ENCODE data around the gene CNTNAP2.

The CNTNAP2 gene

GRCh38 chr7:147833557-147833956 lies 1717.0 kb downstream of the CNTNAP2 start:
- Histone ChIP-seq H3K9me3 (replicated peaks in 1 of 11) (peaks cover 8 to 26% (median 13%) of the 10 kb centered on the region in 11 experiments; a peak in 20 of 22 replicates), H3K4me3 (no peak overlapping the region), H3K4me2 (no peak overlapping the region), H3K27ac (no peak overlapping the region), H3K36me3 (no peaks in the 10 kb centered on the region), H3K27me3 (no peaks in the 10 kb centered on the region), H4K20me1 (no peaks in the 10 kb centered on the region), H3K4me1 (no peaks in the 10 kb centered on the region), H3K9ac (no peak overlapping the region)
- TF ChIP-seq Cebpa-rat (IDR thresholded peaks at IDR 0.05) = no peak

- Histone ChIP-seq H3K27me3 (no peaks in the 10 kb centered on the region), H3K9me3 (replicated peaks in 1 of 11) (peaks cover 8 to 26% (median 13%) of the 10 kb centered on the region in 11 experiments; a peak in 20 of 22 replicates)
Measured at GRCh38 chr7:147833970-147834369, 1717.4 kb downstream of the CNTNAP2 start.

GRCh38 chr7:147852833-147853232 lies 1736.2 kb downstream of the CNTNAP2 start:
- TF ChIP-seq Cebpa-rat (IDR thresholded peaks at IDR 0.05) = no peak
- H4K20me1 ChIP-seq = no peaks in the 10 kb centered on the region
- H3K9ac ChIP-seq = no peak overlapping the region
- no peaks in the 10 kb centered on the region for H3K4me1 ChIP-seq
- no peaks in the 10 kb centered on the region for H3K27me3 ChIP-seq
- no peaks in the 10 kb centered on the region for H3K36me3 ChIP-seq
- H3K9me3 ChIP-seq (replicated peaks in 1 of 11) = peaks cover 0 to 6% (median 0%) of the 10 kb centered on the region in 11 experiments; a peak in 3 of 22 replicates
- H3K4me3 ChIP-seq = no peak overlapping the region
- H3K4me2 ChIP-seq = no peak overlapping the region
- H3K27ac ChIP-seq = no peak overlapping the region

More at GRCh38 chr7:147833970-147834369, 1717.4 kb downstream of the CNTNAP2 start:
- no peak for TF ChIP-seq Cebpa-rat (IDR thresholded peaks at IDR 0.05)
- Histone ChIP-seq H3K9ac (no peak overlapping the region), H4K20me1 (no peaks in the 10 kb centered on the region), H3K4me2 (no peak overlapping the region), H3K4me1 (no peaks in the 10 kb centered on the region), H3K36me3 (no peaks in the 10 kb centered on the region), H3K27ac (no peak overlapping the region), H3K4me3 (no peak overlapping the region)

GRCh38 chr7:147857152-147858140 lies 1740.8 kb downstream of the CNTNAP2 start:
- TF ChIP-seq Cebpa-rat (IDR thresholded peaks at IDR 0.05) = no peak
- Histone ChIP-seq H3K9me3 (replicated peaks in 1 of 11) (no peaks in the 10 kb centered on the region), H4K20me1 (no peaks in the 10 kb centered on the region), H3K4me2 (no peak overlapping the region), H3K36me3 (no peaks in the 10 kb centered on the region), H3K27me3 (no peaks in the 10 kb centered on the region), H3K27ac (no peak overlapping the region), H3K4me3 (no peak overlapping the region), H3K4me1 (no peaks in the 10 kb centered on the region), H3K9ac (no peak overlapping the region)

GRCh38 chr7:147858421-147858820 lies 1741.8 kb downstream of the CNTNAP2 start:
- Histone ChIP-seq H3K9me3 (replicated peaks in 1 of 11) (peaks cover 0 to 6% (median 0%) of the 10 kb centered on the region in 11 experiments; a peak in 2 of 22 replicates), H3K36me3 (no peaks in the 10 kb centered on the region), H3K27ac (no peak overlapping the region), H4K20me1 (no peaks in the 10 kb centered on the region), H3K4me2 (no peak overlapping the region), H3K9ac (no peak overlapping the region), H3K4me1 (no peaks in the 10 kb centered on the region), H3K27me3 (no peaks in the 10 kb centered on the region), H3K4me3 (no peak overlapping the region)
- TF ChIP-seq Cebpa-rat (IDR thresholded peaks at IDR 0.05) = no peak

GRCh38 chr7:147859033-147859432 lies 1742.4 kb downstream of the CNTNAP2 start:
- Histone ChIP-seq H3K9me3 (replicated peaks in 1 of 11) (peaks cover 0 to 6% (median under 1%) of the 10 kb centered on the region in 11 experiments; a peak in 3 of 22 replicates), H3K27me3 (no peaks in the 10 kb centered on the region), H3K36me3 (no peaks in the 10 kb centered on the region), H3K4me3 (no peak overlapping the region), H3K4me2 (no peak overlapping the region), H3K27ac (no peak overlapping the region), H3K4me1 (no peaks in the 10 kb centered on the region), H3K9ac (no peak overlapping the region), H4K20me1 (no peaks in the 10 kb centered on the region)
- TF ChIP-seq Cebpa-rat (IDR thresholded peaks at IDR 0.05) = no peak

GRCh38 chr7:147859486-147859885 lies 1742.9 kb downstream of the CNTNAP2 start:
- Histone ChIP-seq H3K27me3 (no peaks in the 10 kb centered on the region), H3K4me2 (no peak overlapping the region), H4K20me1 (no peaks in the 10 kb centered on the region), H3K4me3 (no peak overlapping the region), H3K9me3 (replicated peaks in 1 of 11) (peaks cover 0 to 6% (median 2%) of the 10 kb centered on the region in 11 experiments; a peak in 3 of 22 replicates), H3K9ac (no peak overlapping the region), H3K36me3 (no peaks in the 10 kb centered on the region), H3K27ac (no peak overlapping the region), H3K4me1 (no peaks in the 10 kb centered on the region)
- TF ChIP-seq Cebpa-rat (IDR thresholded peaks at IDR 0.05) = no peak

GRCh38 chr7:147861058-147861716 lies 1744.6 kb downstream of the CNTNAP2 start:
- no peak overlapping the region for H3K9ac ChIP-seq
- H3K27ac ChIP-seq = no peak overlapping the region
- no peaks in the 10 kb centered on the region for H4K20me1 ChIP-seq
- peaks cover 0 to 6% (median 2%) of the 10 kb centered on the region in 11 experiments; a peak in 3 of 22 replicates for H3K9me3 ChIP-seq (replicated peaks in 1 of 11)
- H3K4me1 ChIP-seq = no peaks in the 10 kb centered on the region
- H3K27me3 ChIP-seq = no peaks in the 10 kb centered on the region
- no peaks in the 10 kb centered on the region for H3K36me3 ChIP-seq
- no peak overlapping the region for H3K4me2 ChIP-seq
- TF ChIP-seq Cebpa-rat (IDR thresholded peaks at IDR 0.05) = no peak
- no peak overlapping the region for H3K4me3 ChIP-seq

- peaks cover 0 to 6% (median 2%) of the 10 kb centered on the region in 11 experiments; a peak in 3 of 22 replicates for H3K9me3 ChIP-seq (replicated peaks in 1 of 11)
- H3K36me3 ChIP-seq = no peaks in the 10 kb centered on the region
- H3K4me3 ChIP-seq = no peak overlapping the region
- H4K20me1 ChIP-seq = no peaks in the 10 kb centered on the region
- no peak overlapping the region for H3K4me2 ChIP-seq
- no peaks in the 10 kb centered on the region for H3K4me1 ChIP-seq
- TF ChIP-seq Cebpa-rat (IDR thresholded peaks at IDR 0.05) = no peak
- H3K27me3 ChIP-seq = no peaks in the 10 kb centered on the region
- H3K9ac ChIP-seq = no peak overlapping the region
- H3K27ac ChIP-seq = no peak overlapping the region
Measured at GRCh38 chr7:147861945-147862344, 1745.3 kb downstream of the CNTNAP2 start.

Measured in BLaER1 treated with 17β-estradiol and CSF1 and Interleukin-3, amounts not matched to agents 10 nM and 100 nM (cell line).